ENCODE results near the gene PDE10A.
"Not testable (repeated sequence)": the region's sequence is repeated elsewhere in the genome, so short reads cannot be mapped to it uniquely, and the experiment has no call there.

PDE10A gene

GRCh38 chr6:165617528-165617927 is 45.5 kb downstream of the PDE10A start:
- in situ Hi-C loops (cut with MboI; ENCODE audit: low sequenced_read_pairs), result no loop called here
- Histone ChIP-seq H3K9me3 (no peaks in the 10 kb centered on the region; the same call in 1 of the 2 replicates), H3K36me3 (replicated peaks) (no peaks in the 10 kb centered on the region), H3K4me1 (no peaks in the 10 kb centered on the region), H3K4me3 (no peak overlapping the region), H3K27me3 (ENCODE audit: low read depth) (no peaks in the 10 kb centered on the region)
- DNase-seq (ENCODE audit: low spot score in 2 of 2), result no peak

- Histone ChIP-seq H3K9me3 (no peaks in the 10 kb centered on the region; the same call in 1 of the 2 replicates), H3K27me3 (ENCODE audit: low read depth) (no peaks in the 10 kb centered on the region), H3K4me3 (no peak overlapping the region), H3K36me3 (replicated peaks) (no peaks in the 10 kb centered on the region), H3K4me1 (no peaks in the 10 kb centered on the region)
- DNase-seq (ENCODE audit: low spot score in 2 of 2), result no peak
- in situ Hi-C loops (cut with MboI; ENCODE audit: low sequenced_read_pairs), result no loop called here
These were observed 46.9 kb downstream of the PDE10A start for GRCh38 chr6:165616116-165616515.

- no peak overlapping the region for H3K4me3 ChIP-seq
- no peaks in the 10 kb centered on the region for H3K4me1 ChIP-seq
- no peaks in the 10 kb centered on the region for H3K27me3 ChIP-seq (ENCODE audit: low read depth)
- no peaks in the 10 kb centered on the region; the same call in 1 of the 2 replicates for H3K9me3 ChIP-seq
- no peaks in the 10 kb centered on the region for H3K36me3 ChIP-seq (replicated peaks)
- no peak for DNase-seq (ENCODE audit: low spot score in 2 of 2)
- in situ Hi-C loops (cut with MboI; ENCODE audit: low sequenced_read_pairs), result no loop called here
These were observed 47.4 kb downstream of the PDE10A start for GRCh38 chr6:165615636-165616035.

GRCh38 chr6:165611294-165611693 is 51.7 kb downstream of the PDE10A start:
- in situ Hi-C loops (cut with MboI; ENCODE audit: low sequenced_read_pairs), result no loop called here
- no peaks in the 10 kb centered on the region for H3K27me3 ChIP-seq (ENCODE audit: low read depth)
- H3K4me1 ChIP-seq, result no peaks in the 10 kb centered on the region
- no peaks in the 10 kb centered on the region for H3K36me3 ChIP-seq (replicated peaks)
- no peak overlapping the region for H3K4me3 ChIP-seq
- H3K9me3 ChIP-seq, result no peaks in the 10 kb centered on the region; the same call in 1 of the 2 replicates
- DNase-seq (ENCODE audit: low spot score in 2 of 2), result no peak

GRCh38 chr6:165608577-165608976 is 54.5 kb downstream of the PDE10A start:
- H3K4me1 ChIP-seq; DNase-seq (ENCODE audit: low spot score in 2 of 2); H3K36me3 ChIP-seq (replicated peaks); H3K4me3 ChIP-seq; H3K9me3 ChIP-seq; H3K27me3 ChIP-seq (ENCODE audit: low read depth); in situ Hi-C loops (cut with MboI; ENCODE audit: low sequenced_read_pairs): not testable (repeated sequence)

- H3K9me3 ChIP-seq, result no peaks in the 10 kb centered on the region; the same call in 1 of the 2 replicates
- H3K36me3 ChIP-seq (replicated peaks), result no peaks in the 10 kb centered on the region
- H3K4me1 ChIP-seq, result no peaks in the 10 kb centered on the region
- no peaks in the 10 kb centered on the region for H3K27me3 ChIP-seq (ENCODE audit: low read depth)
- no peak for DNase-seq (ENCODE audit: low spot score in 2 of 2)
- in situ Hi-C loops (cut with MboI; ENCODE audit: low sequenced_read_pairs), result no loop called here
- no peak overlapping the region for H3K4me3 ChIP-seq
These were observed 56.4 kb downstream of the PDE10A start for GRCh38 chr6:165606740-165607008.

GRCh38 chr6:165605901-165606739 is 56.9 kb downstream of the PDE10A start:
- no peaks in the 10 kb centered on the region for H3K27me3 ChIP-seq (ENCODE audit: low read depth)
- in situ Hi-C loops (cut with MboI; ENCODE audit: low sequenced_read_pairs), result no loop called here

GRCh38 chr6:165605182-165605875 is 57.7 kb downstream of the PDE10A start:
- Histone ChIP-seq H3K4me1 (peaks cover 4% of the 10 kb centered on the region), H3K9me3 (no peaks in the 10 kb centered on the region), H3K27me3 (ENCODE audit: low read depth) (no peaks in the 10 kb centered on the region), H3K4me3 (no peak overlapping the region), H3K36me3 (replicated peaks) (no peaks in the 10 kb centered on the region)
- no peak for DNase-seq (ENCODE audit: low spot score in 2 of 2)
- in situ Hi-C loops (cut with MboI; ENCODE audit: low sequenced_read_pairs), result no loop called here

More at GRCh38 chr6:165605901-165606739, 56.9 kb downstream of the PDE10A start:
- no peak overlapping the region for H3K4me3 ChIP-seq
- no peak for DNase-seq (ENCODE audit: low spot score in 2 of 2)
- no peaks in the 10 kb centered on the region for H3K4me1 ChIP-seq
- H3K36me3 ChIP-seq (replicated peaks), result no peaks in the 10 kb centered on the region
- H3K9me3 ChIP-seq, result no peaks in the 10 kb centered on the region; the same call in 1 of the 2 replicates

GRCh38 chr6:165602291-165602690 is 60.8 kb downstream of the PDE10A start:
- no peak overlapping the region for H3K4me3 ChIP-seq
- no peak for DNase-seq (ENCODE audit: low spot score in 2 of 2)
- peaks cover 21% of the 10 kb centered on the region for H3K4me1 ChIP-seq
- in situ Hi-C loops (cut with MboI; ENCODE audit: low sequenced_read_pairs), result no loop called here
- no peaks in the 10 kb centered on the region for H3K9me3 ChIP-seq
- no peaks in the 10 kb centered on the region for H3K36me3 ChIP-seq (replicated peaks)
- H3K27me3 ChIP-seq (ENCODE audit: low read depth), result no peaks in the 10 kb centered on the region

- no peaks in the 10 kb centered on the region for H3K27me3 ChIP-seq (ENCODE audit: low read depth)
- in situ Hi-C loops (cut with MboI; ENCODE audit: low sequenced_read_pairs), result no loop called here
- no peaks in the 10 kb centered on the region for H3K9me3 ChIP-seq
- H3K36me3 ChIP-seq (replicated peaks), result no peaks in the 10 kb centered on the region
- DNase-seq (ENCODE audit: low spot score in 2 of 2), result no peak
- peaks cover 21% of the 10 kb centered on the region for H3K4me1 ChIP-seq
- no peak overlapping the region for H3K4me3 ChIP-seq
These were observed 62.4 kb downstream of the PDE10A start for GRCh38 chr6:165600606-165601005.

- DNase-seq (ENCODE audit: low spot score in 2 of 2), result no peak
- Histone ChIP-seq H3K9me3 (no peaks in the 10 kb centered on the region), H3K4me3 (no peak overlapping the region), H3K36me3 (replicated peaks) (no peaks in the 10 kb centered on the region), H3K27me3 (ENCODE audit: low read depth) (no peaks in the 10 kb centered on the region), H3K4me1 (peaks cover 21% of the 10 kb centered on the region)
- in situ Hi-C loops (cut with MboI; ENCODE audit: low sequenced_read_pairs), result no loop called here
These were observed 63.2 kb downstream of the PDE10A start for GRCh38 chr6:165599596-165600487.

GRCh38 chr6:165599121-165599520 is 63.9 kb downstream of the PDE10A start:
- Histone ChIP-seq H3K27me3 (ENCODE audit: low read depth) (no peaks in the 10 kb centered on the region), H3K4me3 (no peak overlapping the region)
- in situ Hi-C loops (cut with MboI; ENCODE audit: low sequenced_read_pairs), result no loop called here

GRCh38 chr6:165597821-165598220 is 65.2 kb downstream of the PDE10A start:
- Histone ChIP-seq H3K27me3 (ENCODE audit: low read depth) (no peaks in the 10 kb centered on the region), H3K36me3 (replicated peaks) (no peaks in the 10 kb centered on the region), H3K4me1 (peaks cover 21% of the 10 kb centered on the region), H3K9me3 (no peaks in the 10 kb centered on the region; the same call in 1 of the 2 replicates), H3K4me3 (no peak overlapping the region)
- no peak for DNase-seq (ENCODE audit: low spot score in 2 of 2)
- in situ Hi-C loops (cut with MboI; ENCODE audit: low sequenced_read_pairs), result no loop called here

More at GRCh38 chr6:165599121-165599520, 63.9 kb downstream of the PDE10A start:
- DNase-seq (ENCODE audit: low spot score in 2 of 2), result peak; percentile 24 to 84
- H3K4me1 ChIP-seq, result peaks cover 21% of the 10 kb centered on the region
- no peaks in the 10 kb centered on the region for H3K9me3 ChIP-seq
- H3K36me3 ChIP-seq (replicated peaks), result no peaks in the 10 kb centered on the region

Measured in HAP-1 (cell line).